M059J (cell line): ENCODE results near the gene SMAD7. TPM values are rescaled to one million over a fixed set of nuclear protein-coding genes. Genes with fewer than 3 reads are reported as not detected.

Experiments used
- DNase-seq: peaks from one replicate; pipeline ENCODE4 v3.0.0-alpha.2; 2012; ENCODE audit warnings: low read depth
- total RNA-seq: library from RNA; depleted of rRNA; stranded (reverse); fragments of >200 nt; shearing (Covaris generic); gene quantifications from 2 replicates; pipeline ENCODE4 v1.2.3, GENCODE V29; 2014

Gene SMAD7
- total RNA-seq, 1 experiment from 2014 or later: 19.3 TPM

DNA sequence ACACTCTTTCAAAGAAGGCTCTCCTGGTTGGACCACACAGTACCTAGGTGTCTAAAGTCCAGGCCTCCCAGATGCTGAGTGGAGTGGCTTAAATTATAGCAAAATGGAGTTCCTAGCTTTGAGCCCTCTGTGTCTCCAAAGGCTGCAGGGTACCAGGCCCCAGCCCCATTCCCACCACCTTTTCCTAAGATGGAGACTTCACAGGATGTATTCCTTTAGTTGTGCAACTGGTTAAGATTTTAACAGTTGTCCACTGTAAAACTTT is 4.9 kb downstream of the SMAD7 start:
- no peak for DNase-seq

- peak; percentile 54 for DNase-seq
Observed at GRCh38 chr18:48944634-48945033, 6.1 kb downstream of the SMAD7 start.

DNA sequence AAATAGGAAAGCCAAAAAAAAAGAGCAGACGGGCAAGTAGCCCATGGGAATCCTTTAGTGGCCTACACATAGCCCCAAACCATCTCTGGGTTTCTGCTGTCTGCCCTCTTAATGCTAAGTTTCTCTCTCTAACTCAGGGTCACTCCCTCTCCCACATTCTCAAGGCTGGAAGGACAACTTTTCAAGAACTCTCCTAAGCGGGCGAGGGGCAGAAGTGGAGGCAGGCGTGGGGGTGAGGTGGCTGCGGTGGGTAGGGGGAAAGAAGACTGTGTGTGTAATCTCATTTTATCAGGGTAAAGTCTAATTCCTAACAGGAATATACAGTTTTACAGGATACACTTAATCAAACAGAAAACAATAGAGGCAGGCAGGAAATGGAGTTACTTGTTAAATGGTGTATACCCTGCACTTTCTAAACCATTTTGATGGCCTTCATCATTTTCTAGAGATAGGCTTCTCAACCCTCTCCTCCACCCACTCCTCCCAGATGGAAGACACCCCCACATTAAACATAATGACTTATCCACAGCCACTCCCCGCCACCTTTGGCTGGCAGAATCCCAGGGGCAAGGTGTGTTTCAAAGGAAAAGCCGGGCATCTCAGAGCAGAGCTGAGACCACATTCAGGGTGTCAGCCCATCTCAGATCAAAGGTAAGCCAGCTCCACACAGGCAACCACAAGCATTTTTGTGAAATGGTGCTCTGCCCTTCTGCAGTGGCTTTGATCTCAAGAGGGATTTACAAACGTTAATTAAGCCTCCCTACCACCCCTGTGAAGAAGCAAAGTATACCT is 6.8 kb downstream of the SMAD7 start:
- DNase-seq: no peak

- no peak for DNase-seq
Observed at GRCh38 chr18:48943333-48943732, 7.4 kb downstream of the SMAD7 start.

- peak; percentile 100 for DNase-seq
Observed at GRCh38 chr18:48942554-48943261, 8.1 kb downstream of the SMAD7 start.

DNA sequence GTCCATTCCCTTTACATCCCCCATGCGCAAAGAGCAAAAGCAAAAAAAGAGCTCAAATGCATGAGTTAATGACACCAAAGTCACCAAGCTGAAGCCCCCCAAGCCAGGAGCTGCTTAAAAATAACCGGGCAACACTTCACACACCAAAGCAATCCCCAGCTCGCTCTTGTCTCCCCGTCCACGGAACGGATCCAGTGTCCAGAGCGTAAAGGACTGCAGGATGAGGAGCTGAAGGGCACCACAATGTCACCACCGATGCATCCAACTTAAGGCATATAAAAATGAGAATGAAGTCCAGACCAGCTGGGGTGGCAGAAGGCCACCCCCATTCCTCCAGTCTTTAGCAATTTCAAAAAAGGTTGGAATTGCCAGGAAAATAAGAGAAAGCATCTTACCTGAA is 8.7 kb downstream of the SMAD7 start:
- DNase-seq: no peak

DNA sequence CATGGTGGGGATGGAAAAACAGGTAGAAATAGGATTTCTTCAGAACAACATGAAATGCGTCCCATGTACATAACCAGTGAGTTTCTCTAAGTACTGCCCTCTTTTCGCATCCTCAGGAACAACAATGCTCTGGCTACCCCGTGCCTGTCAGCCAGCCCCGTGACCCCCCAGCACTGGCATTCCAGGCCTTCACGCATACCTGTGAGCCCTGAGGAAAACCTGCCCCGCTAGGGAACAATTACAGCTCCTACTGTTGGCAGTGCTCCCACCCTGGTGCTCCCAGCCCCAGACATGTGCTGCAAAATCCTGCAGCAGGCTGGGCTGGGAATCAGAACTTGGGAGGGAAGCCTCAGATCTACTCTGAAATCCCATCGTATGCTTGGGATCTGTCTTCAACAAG is 9.1 kb downstream of the SMAD7 start:
- DNase-seq: no peak

DNA sequence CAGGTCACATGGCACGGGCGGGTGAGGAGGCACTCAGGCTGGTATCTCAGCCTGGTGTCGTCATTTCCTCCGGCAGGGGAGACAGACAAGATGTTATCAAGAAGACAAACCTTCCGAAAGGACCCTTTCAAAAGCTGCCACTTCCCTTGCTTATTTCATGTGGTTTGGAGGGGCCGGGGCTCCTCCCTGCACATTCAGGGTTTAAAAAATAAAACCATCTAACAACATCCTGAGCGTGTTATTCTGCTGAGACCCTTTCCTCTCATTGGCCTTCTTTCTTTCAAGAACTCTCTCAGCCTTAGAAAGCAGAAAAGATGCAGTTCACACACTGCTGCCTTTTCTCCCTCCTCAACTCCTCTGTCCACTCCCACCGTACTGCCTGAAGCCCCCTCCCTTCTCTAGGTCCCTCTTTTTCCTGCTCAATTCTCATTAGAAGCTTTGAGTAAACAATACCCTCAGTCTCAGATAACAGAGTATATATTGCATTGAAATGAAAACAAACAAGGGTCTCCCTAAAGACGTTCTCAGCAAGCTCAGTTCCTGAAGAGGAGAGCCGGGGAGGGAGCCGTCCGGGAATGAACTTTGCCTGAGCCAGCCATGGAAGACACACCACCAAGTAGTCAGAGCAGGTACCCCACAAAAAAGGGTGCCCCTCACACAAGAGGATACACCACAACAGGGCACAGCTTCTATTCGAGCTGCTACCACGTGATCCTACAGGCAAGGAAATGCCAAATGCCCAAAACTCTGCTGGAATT is 9.7 kb downstream of the SMAD7 start:
- DNase-seq: no peak

- DNase-seq: no peak
Observed at GRCh38 chr18:48939205-48940097, 11.3 kb downstream of the SMAD7 start.

DNA sequence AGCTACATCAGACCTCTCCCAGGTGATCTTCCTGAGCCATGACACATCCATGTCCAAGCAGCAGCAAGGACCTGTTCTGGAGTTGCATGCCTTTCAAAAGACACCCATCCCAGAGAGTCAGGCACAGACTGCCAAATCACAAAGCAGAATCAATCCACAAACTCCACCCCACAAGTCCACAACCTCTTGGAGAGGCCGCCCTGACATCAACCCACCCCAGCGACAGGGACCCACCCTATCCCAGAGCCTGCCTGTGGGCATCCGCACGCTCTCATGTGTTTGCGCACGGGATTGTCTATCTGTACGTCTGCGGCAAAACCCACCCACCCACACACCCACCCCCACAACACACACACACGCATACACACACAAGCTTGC is 11.9 kb downstream of the SMAD7 start:
- DNase-seq: no peak

GRCh38 chr18:48937869-48938750 is 12.7 kb downstream of the SMAD7 start:
- no peak for DNase-seq

DNA sequence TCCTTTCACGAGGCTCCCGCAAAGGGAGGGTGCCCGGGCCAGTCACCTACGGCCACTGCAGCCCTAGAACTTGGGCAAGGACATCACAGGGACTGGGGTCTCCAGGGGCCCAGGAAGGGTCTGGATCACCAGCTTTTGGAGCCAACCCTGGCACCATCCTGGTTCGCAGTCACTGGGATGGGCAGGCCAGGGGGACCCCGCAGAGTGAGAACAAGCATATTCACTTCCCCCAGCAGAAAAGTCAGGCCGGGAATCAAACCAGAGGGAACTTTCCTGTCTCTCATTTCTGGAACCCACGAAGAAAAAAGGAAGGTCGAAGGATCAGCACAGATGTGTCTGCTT is 15.4 kb downstream of the SMAD7 start:
- no peak for DNase-seq

GRCh38 chr18:48934723-48935432 is 15.9 kb downstream of the SMAD7 start:
- peak; percentile 45 for DNase-seq

GRCh38 chr18:48934415-48934722 is 16.4 kb downstream of the SMAD7 start:
- no peak for DNase-seq

GRCh38 chr18:48933578-48934414 is 17.0 kb downstream of the SMAD7 start:
- no peak for DNase-seq

- DNase-seq: no peak
Observed at GRCh38 chr18:48932822-48933510, 17.8 kb downstream of the SMAD7 start.

DNA sequence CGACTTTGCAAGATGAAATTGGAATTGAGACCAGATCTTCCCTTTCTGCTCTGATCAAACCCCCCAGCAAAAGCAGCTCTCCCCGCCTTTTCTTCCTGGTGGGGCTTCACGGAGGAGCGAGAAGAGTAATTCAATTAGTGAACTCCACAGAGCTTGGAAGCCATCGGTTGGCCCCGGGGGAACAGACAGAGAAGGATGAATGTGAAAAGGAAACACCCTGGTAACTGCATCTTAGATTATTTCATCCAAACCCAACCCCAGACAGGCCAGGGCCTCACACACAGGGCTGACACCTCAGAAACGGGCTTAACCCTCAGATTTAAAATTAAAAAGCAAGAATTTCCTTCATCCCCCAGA is 18.3 kb downstream of the SMAD7 start:
- DNase-seq: no peak

DNA sequence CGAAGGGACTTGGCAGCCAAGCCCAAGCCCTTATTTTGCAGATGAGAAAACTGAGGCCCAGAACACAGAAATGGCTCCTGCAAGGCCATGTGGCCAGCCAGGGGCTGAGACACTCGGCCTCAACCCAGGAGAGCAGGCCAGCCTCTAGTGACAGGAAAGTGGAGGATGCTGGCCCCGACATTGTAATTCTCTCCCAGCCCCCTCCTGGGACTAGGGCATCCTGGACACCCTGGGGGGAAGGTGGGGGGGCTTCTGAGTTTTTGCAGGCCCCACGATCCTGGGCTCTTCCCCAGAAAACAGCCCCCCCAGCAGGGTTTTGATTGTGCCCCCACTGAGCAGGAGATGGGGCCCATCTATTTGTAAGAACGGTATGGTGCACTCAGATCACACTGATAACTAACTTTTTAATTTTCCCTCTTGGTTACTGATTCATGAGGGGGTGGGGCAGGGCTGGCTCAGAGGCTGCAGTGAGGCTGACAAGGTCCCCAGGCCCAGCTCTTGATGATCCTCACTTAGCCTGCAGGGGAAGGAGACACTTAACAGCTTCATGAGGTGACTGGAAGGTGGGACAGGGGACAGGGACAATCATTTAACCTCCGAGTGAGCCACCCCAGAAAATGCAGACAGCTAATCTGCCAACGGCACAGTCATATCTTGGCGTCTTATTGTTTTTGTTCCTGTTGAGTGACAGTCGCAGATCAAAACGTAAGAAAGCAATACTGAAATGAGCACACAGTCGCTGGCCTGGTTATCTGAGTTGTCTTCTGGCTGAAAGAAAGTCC is 18.9 kb downstream of the SMAD7 start:
- DNase-seq: no peak
